ENCODE results near the gene SDF2L1. TPM values are rescaled to one million over a fixed set of nuclear protein-coding genes. Genes with fewer than 3 reads are reported as not detected.
A peak's percentile ranks its signal among the peaks of the same experiment; 100 is the strongest.
"Not testable (repeated sequence)": the region's sequence is repeated elsewhere in the genome, so short reads cannot be mapped to it uniquely, and the experiment has no call there.

SDF2L1 gene
- total RNA-seq, 1 donor from 2014 or later = 33.8 TPM

GRCh38 chr22:21688341-21688705, 46.2 kb downstream of the SDF2L1 start:
- DNase-seq (ENCODE audit: low read depth, low spot score) = no peak
- H3K9me3 Mint-ChIP-seq = no peaks in the 10 kb centered on the region
- H3K27me3 Mint-ChIP-seq (ENCODE audit: low read depth) = no peaks in the 10 kb centered on the region
- H3K27ac Mint-ChIP-seq (ENCODE audit: unreplicated experiment) = no peak overlapping the region
- no peak for TF ChIP-seq CTCF (conservative IDR thresholded peaks at IDR 0.05)
- no peak overlapping the region for H3K4me3 Mint-ChIP-seq
- no peaks in the 10 kb centered on the region for H3K4me1 Mint-ChIP-seq
- peaks cover 6% of the 10 kb centered on the region for H3K36me3 Mint-ChIP-seq (ENCODE audit: low read depth)

GRCh38 chr22:21688706-21689381, 46.7 kb downstream of the SDF2L1 start:
- no peak overlapping the region for H3K4me3 Mint-ChIP-seq
- no peaks in the 10 kb centered on the region for H3K4me1 Mint-ChIP-seq
- H3K27ac Mint-ChIP-seq (ENCODE audit: unreplicated experiment) = peak overlapping the region; percentile 35
- no peak for DNase-seq (ENCODE audit: low read depth, low spot score)
- no peak for TF ChIP-seq CTCF (conservative IDR thresholded peaks at IDR 0.05)
- no peaks in the 10 kb centered on the region for H3K9me3 Mint-ChIP-seq
- H3K36me3 Mint-ChIP-seq (ENCODE audit: low read depth) = peaks cover 6% of the 10 kb centered on the region
- no peaks in the 10 kb centered on the region for H3K27me3 Mint-ChIP-seq (ENCODE audit: low read depth)

- no peak for DNase-seq (ENCODE audit: low read depth, low spot score)
- H3K4me3 Mint-ChIP-seq = no peak overlapping the region
- H3K4me1 Mint-ChIP-seq = no peaks in the 10 kb centered on the region
- TF ChIP-seq CTCF (conservative IDR thresholded peaks at IDR 0.05) = no peak
- no peaks in the 10 kb centered on the region for H3K27me3 Mint-ChIP-seq (ENCODE audit: low read depth)
- no peaks in the 10 kb centered on the region for H3K9me3 Mint-ChIP-seq
- no peak overlapping the region for H3K27ac Mint-ChIP-seq (ENCODE audit: unreplicated experiment)
- H3K36me3 Mint-ChIP-seq (ENCODE audit: low read depth) = peaks cover 4% of the 10 kb centered on the region
These were observed 48.3 kb downstream of the SDF2L1 start for GRCh38 chr22:21690401-21690801.

- DNase-seq (ENCODE audit: low read depth, low spot score) = no peak
- Mint-ChIP-seq H3K4me1 (no peaks in the 10 kb centered on the region), H3K9me3 (no peaks in the 10 kb centered on the region), H3K27me3 (ENCODE audit: low read depth) (no peaks in the 10 kb centered on the region), H3K36me3 (ENCODE audit: low read depth) (peaks cover 4% of the 10 kb centered on the region), H3K27ac (ENCODE audit: unreplicated experiment) (peak overlapping the region; percentile 62), H3K4me3 (no peak overlapping the region)
- TF ChIP-seq CTCF (conservative IDR thresholded peaks at IDR 0.05) = no peak
These were observed 49.7 kb downstream of the SDF2L1 start for GRCh38 chr22:21691816-21692215.

- H3K4me1 Mint-ChIP-seq; H3K27ac Mint-ChIP-seq (ENCODE audit: unreplicated experiment); H3K4me3 Mint-ChIP-seq; DNase-seq (ENCODE audit: low read depth, low spot score); H3K9me3 Mint-ChIP-seq; H3K36me3 Mint-ChIP-seq (ENCODE audit: low read depth); H3K27me3 Mint-ChIP-seq (ENCODE audit: low read depth): not testable (repeated sequence)
These were observed 50.8 kb downstream of the SDF2L1 start for GRCh38 chr22:21692856-21693255.

GRCh38 chr22:21693333-21693998, 51.4 kb downstream of the SDF2L1 start:
- no peak for DNase-seq (ENCODE audit: low read depth, low spot score)
- H3K4me3 Mint-ChIP-seq = no peak overlapping the region
- no peak overlapping the region for H3K27ac Mint-ChIP-seq (ENCODE audit: unreplicated experiment)
- no peaks in the 10 kb centered on the region for H3K27me3 Mint-ChIP-seq (ENCODE audit: low read depth)
- peaks cover 4% of the 10 kb centered on the region for H3K36me3 Mint-ChIP-seq (ENCODE audit: low read depth)
- TF ChIP-seq CTCF (conservative IDR thresholded peaks at IDR 0.05) = no peak
- peaks cover 4% of the 10 kb centered on the region for H3K4me1 Mint-ChIP-seq
- no peaks in the 10 kb centered on the region for H3K9me3 Mint-ChIP-seq

Measured in neural crest cell (in vitro differentiated cells).